A549 treated with AZD2906 at 1 μM for 4 hours (cell line): Measurements from ENCODE around the gene TLR4. TPM values are rescaled to one million over a fixed set of nuclear protein-coding genes. Genes with fewer than 3 reads are reported as not detected.

Source experiments
- total RNA-seq: library from RNA; stranded (reverse); fragments of 200-300 nt; extraction: Qiagen RNA extraction; gene quantifications from 5 replicates; pipeline ENCODE4 v1.2.3, GENCODE V29; 2022

TLR4 gene
- 0.06 to 0.12 TPM (median 0.06 TPM) in 5 replicates for total RNA-seq

DNA sequence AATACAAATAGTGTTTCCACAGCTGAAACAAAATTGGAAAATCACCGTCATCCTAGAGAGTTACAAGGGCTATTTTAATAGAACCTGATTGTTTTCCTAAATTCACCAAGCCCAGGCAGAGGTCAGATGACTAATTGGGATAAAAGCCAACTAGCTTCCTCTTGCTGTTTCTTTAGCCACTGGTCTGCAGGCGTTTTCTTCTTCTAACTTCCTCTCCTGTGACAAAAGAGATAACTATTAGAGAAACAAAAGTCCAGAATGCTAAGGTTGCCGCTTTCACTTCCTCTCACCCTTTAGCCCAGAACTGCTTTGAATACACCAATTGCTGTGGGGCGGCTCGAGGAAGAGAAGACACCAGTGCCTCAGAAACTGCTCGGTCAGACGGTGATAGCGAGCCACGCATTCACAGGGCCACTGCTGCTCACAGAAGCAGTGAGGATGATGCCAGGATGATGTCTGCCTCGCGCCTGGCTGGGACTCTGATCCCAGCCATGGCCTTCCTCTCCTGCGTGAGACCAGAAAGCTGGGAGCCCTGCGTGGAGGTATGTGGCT lies at the start of gene TLR4:
Gene TLR4, plus strand, starts transcription at position 380 of the 552 bp plus-strand sequence. Its CDS starts 70 bp downstream, at position 450.

